Gastroesophageal sphincter (tissue), 4 donors: ENCODE data around the gene GRB7. TPM values are rescaled to one million over a fixed set of nuclear protein-coding genes. Genes with fewer than 3 reads are reported as not detected.
A peak's percentile ranks its signal among the peaks of the same experiment; 100 is the strongest.

ENCODE experiments used
- ATAC-seq: fragments of 150-250 bp; one replicate; pipeline ENCODE4 v1.9.1; 2016; ENCODE audit warnings: mild to moderate bottlenecking, moderate library complexity
- H3K27ac ChIP-seq, 4 donors: fragments of 200-600 bp; sonication (generic) in 3 of 4; 1 replicate in 3 of 4; 2 replicates in 1 of 4; pipeline ENCODE4 v1.5.1; 2016 to 2019
- H3K27me3 ChIP-seq: fragments of 200-600 bp; sonication (generic); one replicate; pipeline ENCODE4 v1.5.1; 2019
- H3K36me3 ChIP-seq, 2 donors: fragments of 200-600 bp; sonication (generic); one replicate each; pipeline ENCODE4 v1.5.1; 2019; ENCODE audit warnings: control low read depth in 1 of 2
- H3K4me1 ChIP-seq, 3 donors: fragments of 200-600 bp; sonication (generic); 1 replicate in 2 of 3; 2 replicates in 1 of 3; pipeline ENCODE4 v1.5.1; 2016 to 2019; ENCODE audit warnings: control low read depth in 2 of 3
- H3K4me3 ChIP-seq, 2 donors: fragments of 200-600 bp; sonication (generic); one replicate each; pipeline ENCODE4 v1.5.1; 2019; ENCODE audit warnings: mild to moderate bottlenecking in 1 of 2, moderate library complexity in 1 of 2
- H3K9me3 ChIP-seq, 3 donors: fragments of 200-600 bp; sonication (generic); one replicate each; pipeline ENCODE4 v1.5.1; 2017 to 2019; ENCODE audit warnings: control low read depth in 2 of 3
- CTCF ChIP-seq, 4 experiments: fragments of 200-600 bp in 2 of 4; fragments of 450-650 bp in 2 of 4; sonication (generic) in 1 of 4; IDR thresholded peaks; one replicate each; pipeline ENCODE4 v1.5.1; 2017 to 2019; ENCODE audit warnings: antibody characterized with exemption in 4 of 4, mild to moderate bottlenecking in 2 of 4, moderate library complexity in 2 of 4
- EP300 ChIP-seq: sonication (generic); formaldehyde crosslinking; IDR thresholded peaks from one replicate; pipeline ENCODE4 v1.6.1; 2017; ENCODE audit warnings: antibody characterized with exemption, mild to moderate bottlenecking
- POLR2A ChIP-seq, 2 donors: fragments of 450-650 bp; IDR thresholded peaks; one replicate each; pipeline ENCODE4 v1.6.1; 2017; ENCODE audit warnings: antibody characterized with exemption in 2 of 2, mild to moderate bottlenecking in 2 of 2, moderate library complexity in 1 of 2
- POLR2AphosphoS5 ChIP-seq: sonication (generic); formaldehyde crosslinking; IDR thresholded peaks from one replicate; pipeline ENCODE4 v1.6.1; 2017; ENCODE audit warnings: antibody characterized with exemption
- WGBS, 2 donors: methylation state at CpG; one replicate each; pipeline ENCODE4 v1.1.5; 2018; ENCODE audit warnings: low coverage in 1 of 2; 5-methylcytosine and 5-hydroxymethylcytosine counted together
- total RNA-seq, 4 donors: library from RNA; depleted of rRNA; stranded (reverse); fragments of >200 nt; gene quantifications; one replicate each; pipeline ENCODE4 v1.1.0, GENCODE V29; 2016

The GRB7 gene
- total RNA-seq, 4 donors from 2014 or later: 0.85 to 5.8 TPM; not detected in 2

GRCh38 chr17:39701784-39702422 is 35.8 kb upstream of the GRB7 start:
- ATAC-seq: no peak
- Histone ChIP-seq H3K27me3 (peaks cover 4% of the 10 kb centered on the region), H3K4me3 (peak overlapping the region in 1 of 2 donors; percentile 84), H3K27ac (no peak overlapping the region), H3K36me3 (peaks cover 0 to 2% of the 10 kb centered on the region in 2 donors), H3K9me3 (no peaks in the 10 kb centered on the region), H3K4me1 (peaks cover 0 to 68% (median 15%) of the 10 kb centered on the region in 3 donors)
- 33 to 40% methylated on average over 1 of the region's 4 CpGs for WGBS, 2 donors
- TF ChIP-seq CTCF (IDR thresholded peaks at IDR 0.05): no peak
- TF ChIP-seq POLR2AphosphoS5: no peak
- TF ChIP-seq POLR2A (IDR thresholded peaks at IDR 0.05): no peak
- TF ChIP-seq EP300: no peak

GRCh38 chr17:39702901-39703893 is 34.5 kb upstream of the GRB7 start:
- 59 to 64% methylated on average over 6 to 9 of the region's 12 CpGs for WGBS, 2 donors
- Histone ChIP-seq H3K36me3 (peaks cover 0 to 15% of the 10 kb centered on the region in 2 donors), H3K27ac (peak overlapping the region in 1 of 4 donors; percentile 6), H3K4me3 (no peak overlapping the region), H3K9me3 (no peaks in the 10 kb centered on the region), H3K27me3 (peaks cover 4% of the 10 kb centered on the region), H3K4me1 (peaks cover 0 to 68% (median 15%) of the 10 kb centered on the region in 3 donors)
- no peak for TF ChIP-seq CTCF (IDR thresholded peaks at IDR 0.05)
- TF ChIP-seq POLR2AphosphoS5: no peak
- TF ChIP-seq POLR2A (IDR thresholded peaks at IDR 0.05): no peak
- TF ChIP-seq EP300: no peak
- no peak for ATAC-seq

GRCh38 chr17:39703913-39704312 is 33.8 kb upstream of the GRB7 start:
- WGBS, 2 donors: 94% methylated on average over 2 of the region's 5 CpGs; no CpG with 5 or more reads in 1 of the 2 donors
- Histone ChIP-seq H3K36me3 (peaks cover 0 to 23% of the 10 kb centered on the region in 2 donors), H3K4me1 (peaks cover 0 to 66% (median 15%) of the 10 kb centered on the region in 3 donors), H3K4me3 (no peak overlapping the region), H3K27ac (no peak overlapping the region), H3K9me3 (no peaks in the 10 kb centered on the region), H3K27me3 (peaks cover 4% of the 10 kb centered on the region)
- no peak for ATAC-seq
- TF ChIP-seq POLR2A (IDR thresholded peaks at IDR 0.05) (no peak), EP300 (no peak), CTCF (IDR thresholded peaks at IDR 0.05) (no peak), POLR2AphosphoS5 (no peak)

- Histone ChIP-seq H3K9me3 (no peaks in the 10 kb centered on the region), H3K27ac (peak overlapping the region in 3 of 4 donors; percentile 15 to 55 (median 45)), H3K4me1 (peaks cover 0 to 58% (median 15%) of the 10 kb centered on the region in 3 donors), H3K4me3 (no peak overlapping the region), H3K36me3 (peaks cover 0 to 33% of the 10 kb centered on the region in 2 donors), H3K27me3 (peaks cover 4% of the 10 kb centered on the region)
- TF ChIP-seq POLR2A (IDR thresholded peaks at IDR 0.05): no peak
- TF ChIP-seq CTCF (IDR thresholded peaks at IDR 0.05): peak in 3 of 4 experiments; percentile 33 to 38 (median 35)
- WGBS, 2 donors: 42 to 51% methylated on average over 3 to 8 of the region's 11 CpGs
- ATAC-seq: no peak
These were observed 32.8 kb upstream of the GRB7 start for GRCh38 chr17:39704821-39705551.
